Transverse colon (tissue), 4 donors: Measurements from ENCODE around the gene TPK1. TPM values are rescaled to one million over a fixed set of nuclear protein-coding genes. Genes with fewer than 3 reads are reported as not detected.

Source experiments
- DNase-seq: peaks from one replicate; pipeline ENCODE4 v3.0.0-alpha.2; 2019
- H3K27ac ChIP-seq, 4 donors: fragments of 200-600 bp; sonication (generic); 2 replicates each; pipeline ENCODE4 v1.5.1; 2016 to 2018; ENCODE audit warnings: inconsistent platforms in 4 of 4
- H3K27me3 ChIP-seq: fragments of 200-600 bp; sonication (generic); 2 replicates; pipeline ENCODE4 v1.5.1; 2017; ENCODE audit warnings: inconsistent platforms
- H3K36me3 ChIP-seq, 4 donors: fragments of 200-600 bp; sonication (generic); 2 replicates each; pipeline ENCODE4 v1.5.1; 2017 to 2019; ENCODE audit warnings: inconsistent platforms in 4 of 4
- H3K4me1 ChIP-seq, 4 donors: fragments of 200-600 bp; sonication (generic); 2 replicates each; pipeline ENCODE4 v1.5.1; 2017 to 2020; ENCODE audit warnings: inconsistent platforms in 4 of 4
- H3K4me3 ChIP-seq, 4 donors: fragments of 200-600 bp; sonication (generic); 1 replicate in 1 of 4; 2 replicates in 3 of 4; pipeline versions ENCODE4 v1.5.1 to v1.6.1; 2017 to 2019; ENCODE audit warnings: inconsistent platforms in 4 of 4
- H3K9me3 ChIP-seq, 2 donors: fragments of 200-600 bp; sonication (generic); 2 replicates each; pipeline ENCODE4 v1.5.1; 2017 to 2019; ENCODE audit warnings: inconsistent platforms in 2 of 2
- CTCF ChIP-seq, 5 experiments: fragments of 200-600 bp in 3 of 5; fragments of 450-650 bp in 2 of 5; sonication (generic) in 3 of 5; IDR thresholded peaks; 1 replicate in 2 of 5; 2 replicates in 3 of 5; pipeline ENCODE4 v1.5.1; 2016 to 2017; ENCODE audit warnings: antibody characterized with exemption in 5 of 5, inconsistent platforms in 3 of 5, mild to moderate bottlenecking in 2 of 5, moderate library complexity in 1 of 5
- EP300 ChIP-seq: sonication (generic); formaldehyde crosslinking; IDR thresholded peaks from one replicate; pipeline ENCODE4 v1.6.1; 2017; ENCODE audit warnings: antibody characterized with exemption, low read depth
- POLR2A ChIP-seq: fragments of 450-650 bp; IDR thresholded peaks from one replicate; pipeline ENCODE4 v1.6.1; 2016; ENCODE audit warnings: antibody characterized with exemption, mild to moderate bottlenecking, moderate library complexity
- POLR2AphosphoS5 ChIP-seq, 3 donors: sonication (generic); formaldehyde crosslinking; IDR thresholded peaks; one replicate each; pipeline ENCODE4 v1.6.1; 2016; ENCODE audit warnings: antibody characterized with exemption in 3 of 3
- WGBS, 2 donors: methylation state at CpG; one replicate each; pipeline ENCODE4 v1.1.5; 2018; ENCODE audit warnings: low coverage in 1 of 2; 5-methylcytosine and 5-hydroxymethylcytosine counted together
- in situ Hi-C, 4 donors: fragments of 200-750 bp; cut with MboI; loops; one replicate each; pipeline versions ENCODE4 v1.15.0 to v1.15.1; 2017; ENCODE audit warnings: low sequenced_read_pairs in 3 of 4, low pct_ligation_motif_present in 1 of 4, low pct_unique_long_range_greater_than_20kb in 1 of 4
- intact Hi-C: fragments of 100-400 bp; cut with DNase I; formaldehyde crosslinking; loops from one replicate; pipeline ENCODE4 v1.15.1; 2023; ENCODE audit warnings: low total_unique reads
- total RNA-seq, 4 donors: library from RNA; depleted of rRNA; stranded (reverse); fragments of >200 nt; gene quantifications; one replicate each; pipeline ENCODE4 v1.1.0, GENCODE V29; 2016

TPK1 gene
- total RNA-seq, 4 donors from 2014 or later, result 1.4 to 17.3 (median 14.6) TPM

- H3K27ac ChIP-seq, result no peak overlapping the region
- TF ChIP-seq POLR2A (no peak), EP300 (no peak), CTCF (IDR thresholded peaks at IDR 0.05) (no peak), POLR2AphosphoS5 (IDR thresholded peaks at IDR 0.05) (no peak)
- in situ Hi-C loops (no loop called here), intact Hi-C loops (no loop called here)
- H3K9me3 ChIP-seq, result no peaks in the 10 kb centered on the region
- no peak overlapping the region for H3K4me3 ChIP-seq
- whole genome bisulfite sequencing, 2 donors, result 26 to 29% methylated on average over 3 of the region's 3 CpGs
- DNase-seq, result no peak
- no peaks in the 10 kb centered on the region for H3K4me1 ChIP-seq
- H3K36me3 ChIP-seq, result no peaks in the 10 kb centered on the region
- H3K27me3 ChIP-seq, result no peaks in the 10 kb centered on the region
Measured at GRCh38 chr7:144670218-144670617, 165.6 kb downstream of the TPK1 start.

GRCh38 chr7:144668503-144668902 lies 167.3 kb downstream of the TPK1 start:
- DNase-seq, result no peak
- no peak for TF ChIP-seq POLR2A
- TF ChIP-seq POLR2AphosphoS5 (IDR thresholded peaks at IDR 0.05), result no peak
- TF ChIP-seq CTCF (IDR thresholded peaks at IDR 0.05), result no peak
- no peak for TF ChIP-seq EP300
- Histone ChIP-seq H3K27me3 (no peaks in the 10 kb centered on the region), H3K4me1 (no peaks in the 10 kb centered on the region), H3K27ac (no peak overlapping the region), H3K4me3 (no peak overlapping the region), H3K36me3 (no peaks in the 10 kb centered on the region), H3K9me3 (no peaks in the 10 kb centered on the region)
- intact Hi-C loops, result no loop called here
- WGBS, 2 donors, result 75 to 85% methylated on average over 1 of the region's 1 CpG
- in situ Hi-C loops, result no loop called here

GRCh38 chr7:144665689-144666381 lies 170.0 kb downstream of the TPK1 start:
- Histone ChIP-seq H3K4me1 (no peaks in the 10 kb centered on the region), H3K36me3 (no peaks in the 10 kb centered on the region), H3K4me3 (no peak overlapping the region), H3K27me3 (no peaks in the 10 kb centered on the region), H3K27ac (no peak overlapping the region), H3K9me3 (no peaks in the 10 kb centered on the region)
- intact Hi-C loops (no loop called here), in situ Hi-C loops (no loop called here)
- DNase-seq, result no peak
- 70 to 77% methylated on average over 2 of the region's 2 CpGs for WGBS, 2 donors
- TF ChIP-seq POLR2AphosphoS5 (IDR thresholded peaks at IDR 0.05) (no peak), POLR2A (no peak), CTCF (IDR thresholded peaks at IDR 0.05) (no peak), EP300 (no peak)

GRCh38 chr7:144659211-144659610 lies 176.6 kb downstream of the TPK1 start:
- 53 to 83% methylated on average over 3 to 9 of the region's 9 CpGs for WGBS, 2 donors
- Histone ChIP-seq H3K9me3 (no peaks in the 10 kb centered on the region), H3K4me3 (no peak overlapping the region), H3K4me1 (no peaks in the 10 kb centered on the region), H3K36me3 (no peaks in the 10 kb centered on the region), H3K27ac (no peak overlapping the region), H3K27me3 (no peaks in the 10 kb centered on the region)
- TF ChIP-seq POLR2A, result no peak
- no peak for DNase-seq
- intact Hi-C loops (no loop called here), in situ Hi-C loops (no loop called here)

- H3K4me3 ChIP-seq, result no peak overlapping the region
- no peak for DNase-seq
- in situ Hi-C loops, result no loop called here
- no peaks in the 10 kb centered on the region for H3K36me3 ChIP-seq
- intact Hi-C loops, result no loop called here
- no peaks in the 10 kb centered on the region for H3K4me1 ChIP-seq
- TF ChIP-seq EP300 (no peak), POLR2AphosphoS5 (IDR thresholded peaks at IDR 0.05) (no peak), CTCF (IDR thresholded peaks at IDR 0.05) (no peak), POLR2A (no peak)
- no peaks in the 10 kb centered on the region for H3K9me3 ChIP-seq
- WGBS, 2 donors, result 68 to 90% methylated on average over 2 to 6 of the region's 6 CpGs
- H3K27ac ChIP-seq, result no peak overlapping the region
- no peaks in the 10 kb centered on the region for H3K27me3 ChIP-seq
Measured at GRCh38 chr7:144656965-144657517, 178.8 kb downstream of the TPK1 start.
